HepG2 (cell line): ENCODE results near the gene GSTT2B. TPM values are rescaled to one million over a fixed set of nuclear protein-coding genes. Genes with fewer than 3 reads are reported as not detected.
"Not testable (repeated sequence)": the region's sequence is repeated elsewhere in the genome, so short reads cannot be mapped to it uniquely, and the experiment has no call there.

Experiments used
- CREB1 ChIP-seq, 2 experiments: fragments of 450-650 bp in 1 of 2; IDR thresholded peaks; 2 replicates each; pipeline ENCODE4 v1.6.1; 2016 to 2017; ENCODE audit warnings: control low read depth in 1 of 2, mild to moderate bottlenecking in 1 of 2, missing compliant biosample characterization in 1 of 2, missing genetic modification characterization in 1 of 2
- FOSL1 ChIP-seq: sonication (generic); formaldehyde crosslinking; IDR thresholded peaks from 2 replicates; pipeline ENCODE4 v1.9.0; 2021; ENCODE audit warnings: missing genetic modification reagents, borderline replicate concordance
- FOXA3 ChIP-seq: IDR thresholded peaks from 2 replicates; pipeline ENCODE4 v1.6.1; 2016; ENCODE audit warnings: missing genetic modification reagents, missing compliant biosample characterization
- HMG20A ChIP-seq: IDR thresholded peaks from 2 replicates; pipeline ENCODE4 v1.6.1; 2016; ENCODE audit warnings: borderline replicate concordance
- HOMEZ ChIP-seq: IDR thresholded peaks from 2 replicates; pipeline ENCODE4 v1.6.1; 2016; ENCODE audit warnings: low read depth
- LCORL ChIP-seq, 2 experiments: fragments of 450-650 bp in 1 of 2; sonication (generic) in 1 of 2; formaldehyde crosslinking in 1 of 2; IDR thresholded peaks; 2 replicates each; pipeline versions ENCODE4 v1.5.0 to v1.6.1; 2017 to 2020; ENCODE audit warnings: antibody characterized with exemption in 1 of 2, missing genetic modification reagents in 1 of 2
- YEATS4 ChIP-seq: sonication (generic); formaldehyde crosslinking; IDR thresholded peaks from 2 replicates; pipeline ENCODE4 v1.4.0; 2020; ENCODE audit warnings: missing genetic modification reagents, borderline replicate concordance
- ZFX ChIP-seq: sonication (generic); formaldehyde crosslinking; IDR thresholded peaks from 2 replicates; pipeline ENCODE4 v1.4.0; 2020; ENCODE audit warnings: mild to moderate bottlenecking, low read depth, missing genetic modification reagents, moderate library complexity
- ZGPAT ChIP-seq: IDR thresholded peaks from 2 replicates; pipeline ENCODE4 v1.6.1; 2016; ENCODE audit warnings: mild to moderate bottlenecking
- ZMYM2 ChIP-seq: sonication (generic); formaldehyde crosslinking; IDR thresholded peaks from 2 replicates; pipeline ENCODE4 v1.8.0; 2022; ENCODE audit warnings: mild to moderate bottlenecking, missing genetic modification reagents
- ZNF460 ChIP-seq: sonication (generic); formaldehyde crosslinking; IDR thresholded peaks from 2 replicates; pipeline ENCODE4 v1.5.1; 2020; ENCODE audit warnings: missing genetic modification reagents, mild to moderate bottlenecking, borderline replicate concordance
- ZNF574 ChIP-seq: sonication (generic); formaldehyde crosslinking; IDR thresholded peaks from 2 replicates; pipeline ENCODE4 v1.4.0; 2020; ENCODE audit warnings: missing genetic modification reagents
- polyA plus RNA-seq, 8 experiments: library from polyadenylated mRNA; depleted of rRNA in 3 of 8; stranded (reverse) in 7 of 8; unstranded in 1 of 8; fragments of >200 nt; fragmentation: Illumina TruSeq in 4 of 8; extraction: Trizol in 4 of 8; gene quantifications; 2 replicates each; pipeline versions ENCODE4 v1.2.1 to v1.2.3, GENCODE V29; 2011 to 2016; ENCODE audit warnings: low read depth in 4 of 8, missing spikeins in 1 of 8, mixed read lengths in 1 of 8; ENCODE audit not compliant: insufficient read depth in 1 of 8
- total RNA-seq, 5 experiments: library from RNA; depleted of rRNA; stranded (reverse); fragments of >200 nt; fragmentation: Illumina TruSeq; extraction: Trizol; gene quantifications; 2 replicates each; pipeline ENCODE4 v1.2.3, GENCODE V29; 2016; ENCODE audit warnings: low read depth in 1 of 5
- TF ChIP-seq, protein P1 (sequence below): sonication (generic); formaldehyde crosslinking; IDR thresholded peaks from 2 replicates; pipeline ENCODE4 v1.9.0; 2022; ENCODE audit warnings: low read depth, missing genetic modification reagents
- TF ChIP-seq, protein P2 (sequence below): sonication (generic); formaldehyde crosslinking; IDR thresholded peaks from 2 replicates; pipeline ENCODE4 v1.4.0; 2020; ENCODE audit warnings: mild to moderate bottlenecking, missing genetic modification reagents
- TF ChIP-seq, protein P3 (sequence below): sonication (generic); formaldehyde crosslinking; IDR thresholded peaks from 2 replicates; pipeline ENCODE4 v1.4.0; 2020; ENCODE audit warnings: missing genetic modification reagents

GSTT2B gene
- total and polyA plus RNA-seq, 2 of the 13 experiments (the other 11 are each of a cell fraction or from before 2014, with no cell fraction given) = 1.5 to 3.9 TPM

DNA sequence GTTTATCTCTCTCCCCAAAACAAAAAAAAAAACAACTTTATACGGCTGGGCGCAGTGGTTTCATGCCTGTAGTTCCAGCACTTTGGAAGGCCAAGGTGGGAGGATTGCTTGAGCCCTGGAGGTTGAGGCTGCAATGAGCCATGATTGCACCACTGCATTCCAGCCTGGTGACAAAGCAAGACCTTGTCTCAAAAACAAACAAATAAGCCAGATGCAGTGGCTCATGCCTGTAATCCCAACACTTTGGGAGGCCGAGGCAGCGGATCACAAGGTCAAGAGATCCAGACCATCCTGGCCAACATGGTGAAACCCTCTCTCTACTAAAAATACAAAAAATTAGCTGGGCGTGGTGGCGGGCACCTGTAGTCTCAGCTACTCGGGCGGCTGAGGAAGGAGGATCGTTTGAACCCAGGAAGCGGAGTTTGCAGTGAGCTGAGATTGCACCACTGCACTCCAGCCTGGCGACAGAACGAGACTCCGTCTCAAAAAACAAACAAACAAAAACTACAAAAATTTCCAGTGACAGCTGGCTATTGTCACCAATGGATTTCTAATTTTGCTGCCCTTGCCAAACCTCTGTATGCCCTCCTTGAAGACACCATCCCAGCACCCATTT lies 39.3 kb downstream of the GSTT2B start (continued):
- peak; percentile 38; the same call in 1 of the 2 replicates for TF ChIP-seq ZFX (CRISPR knock-in tag)
- TF ChIP-seq, protein P1, sequence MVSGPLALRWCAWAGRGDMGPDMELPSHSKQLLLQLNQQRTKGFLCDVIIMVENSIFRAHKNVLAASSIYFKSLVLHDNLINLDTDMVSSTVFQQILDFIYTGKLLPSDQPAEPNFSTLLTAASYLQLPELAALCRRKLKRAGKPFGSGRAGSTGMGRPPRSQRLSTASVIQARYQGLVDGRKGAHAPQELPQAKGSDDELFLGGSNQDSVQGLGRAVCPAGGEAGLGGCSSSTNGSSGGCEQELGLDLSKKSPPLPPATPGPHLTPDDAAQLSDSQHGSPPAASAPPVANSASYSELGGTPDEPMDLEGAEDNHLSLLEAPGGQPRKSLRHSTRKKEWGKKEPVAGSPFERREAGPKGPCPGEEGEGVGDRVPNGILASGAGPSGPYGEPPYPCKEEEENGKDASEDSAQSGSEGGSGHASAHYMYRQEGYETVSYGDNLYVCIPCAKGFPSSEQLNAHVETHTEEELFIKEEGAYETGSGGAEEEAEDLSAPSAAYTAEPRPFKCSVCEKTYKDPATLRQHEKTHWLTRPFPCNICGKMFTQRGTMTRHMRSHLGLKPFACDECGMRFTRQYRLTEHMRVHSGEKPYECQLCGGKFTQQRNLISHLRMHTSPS (CRISPR knock-in tag) = peak; percentile 33; the same call in 1 of the 2 replicates
- TF ChIP-seq YEATS4 (CRISPR knock-in tag) = peak; percentile 41; the same call in 1 of the 2 replicates
- TF ChIP-seq FOSL1 (CRISPR knock-in tag) = peak; percentile 86; the same call in 1 of the 2 replicates
- peak; percentile 92 for TF ChIP-seq ZMYM2 (CRISPR knock-in tag)
- TF ChIP-seq, protein P2, sequence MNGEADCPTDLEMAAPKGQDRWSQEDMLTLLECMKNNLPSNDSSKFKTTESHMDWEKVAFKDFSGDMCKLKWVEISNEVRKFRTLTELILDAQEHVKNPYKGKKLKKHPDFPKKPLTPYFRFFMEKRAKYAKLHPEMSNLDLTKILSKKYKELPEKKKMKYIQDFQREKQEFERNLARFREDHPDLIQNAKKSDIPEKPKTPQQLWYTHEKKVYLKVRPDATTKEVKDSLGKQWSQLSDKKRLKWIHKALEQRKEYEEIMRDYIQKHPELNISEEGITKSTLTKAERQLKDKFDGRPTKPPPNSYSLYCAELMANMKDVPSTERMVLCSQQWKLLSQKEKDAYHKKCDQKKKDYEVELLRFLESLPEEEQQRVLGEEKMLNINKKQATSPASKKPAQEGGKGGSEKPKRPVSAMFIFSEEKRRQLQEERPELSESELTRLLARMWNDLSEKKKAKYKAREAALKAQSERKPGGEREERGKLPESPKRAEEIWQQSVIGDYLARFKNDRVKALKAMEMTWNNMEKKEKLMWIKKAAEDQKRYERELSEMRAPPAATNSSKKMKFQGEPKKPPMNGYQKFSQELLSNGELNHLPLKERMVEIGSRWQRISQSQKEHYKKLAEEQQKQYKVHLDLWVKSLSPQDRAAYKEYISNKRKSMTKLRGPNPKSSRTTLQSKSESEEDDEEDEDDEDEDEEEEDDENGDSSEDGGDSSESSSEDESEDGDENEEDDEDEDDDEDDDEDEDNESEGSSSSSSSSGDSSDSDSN (CRISPR knock-in tag) = peak; percentile 32; the same call in 1 of the 2 replicates
- peak; percentile 81 for TF ChIP-seq FOXA3 (CRISPR knock-in tag)
- TF ChIP-seq ZNF574 = peak; percentile 43; the same call in 1 of the 2 replicates
- TF ChIP-seq, protein P3, sequence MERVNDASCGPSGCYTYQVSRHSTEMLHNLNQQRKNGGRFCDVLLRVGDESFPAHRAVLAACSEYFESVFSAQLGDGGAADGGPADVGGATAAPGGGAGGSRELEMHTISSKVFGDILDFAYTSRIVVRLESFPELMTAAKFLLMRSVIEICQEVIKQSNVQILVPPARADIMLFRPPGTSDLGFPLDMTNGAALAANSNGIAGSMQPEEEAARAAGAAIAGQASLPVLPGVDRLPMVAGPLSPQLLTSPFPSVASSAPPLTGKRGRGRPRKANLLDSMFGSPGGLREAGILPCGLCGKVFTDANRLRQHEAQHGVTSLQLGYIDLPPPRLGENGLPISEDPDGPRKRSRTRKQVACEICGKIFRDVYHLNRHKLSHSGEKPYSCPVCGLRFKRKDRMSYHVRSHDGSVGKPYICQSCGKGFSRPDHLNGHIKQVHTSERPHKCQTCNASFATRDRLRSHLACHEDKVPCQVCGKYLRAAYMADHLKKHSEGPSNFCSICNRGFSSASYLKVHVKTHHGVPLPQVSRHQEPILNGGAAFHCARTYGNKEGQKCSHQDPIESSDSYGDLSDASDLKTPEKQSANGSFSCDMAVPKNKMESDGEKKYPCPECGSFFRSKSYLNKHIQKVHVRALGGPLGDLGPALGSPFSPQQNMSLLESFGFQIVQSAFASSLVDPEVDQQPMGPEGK (CRISPR knock-in tag) = peak; percentile 14; the same call in 1 of the 2 replicates
- peak; percentile 73; the same call in 1 of the 2 replicates for TF ChIP-seq HMG20A
- peak; percentile 66; the same call in 1 of the 2 replicates for TF ChIP-seq ZNF460 (CRISPR knock-in tag)
- TF ChIP-seq HOMEZ = peak; percentile 73; the same call in 1 of the 2 replicates
- not testable (repeated sequence) for TF ChIP-seq CREB1 (IDR thresholded peaks at IDR 0.05)
- TF ChIP-seq CREB1 (CRISPR knock-in tag; IDR thresholded peaks at IDR 0.05) = peak; percentile 30; the same call in 1 of the 2 replicates
- peak; percentile 71 for TF ChIP-seq ZGPAT (CRISPR knock-in tag)
- peak; percentile 12; the same call in 1 of the 2 replicates for TF ChIP-seq LCORL (IDR thresholded peaks at IDR 0.05)
- peak; percentile 77; the same call in 1 of the 2 replicates for TF ChIP-seq LCORL (CRISPR knock-in tag; IDR thresholded peaks at IDR 0.05)
